Endodermal cell (in vitro differentiated cells): ENCODE data around the gene ZNF701. TPM values are rescaled to one million over a fixed set of nuclear protein-coding genes. Genes with fewer than 3 reads are reported as not detected.
A peak's percentile ranks its signal among the peaks of the same experiment; 100 is the strongest.

ENCODE experiments used
- DNase-seq: peaks from one replicate; pipeline ENCODE4 v3.0.0-alpha.2; 2017
- H3K27ac ChIP-seq: 2 replicates; pipeline ENCODE4 v1.5.1; 2013; ENCODE audit warnings: mild to moderate bottlenecking, low read depth, low read length, moderate library complexity
- H3K27me3 ChIP-seq: 2 replicates; pipeline ENCODE4 v1.6.1; 2013; ENCODE audit warnings: mild to moderate bottlenecking, low read length, moderate library complexity; ENCODE audit not compliant: insufficient read depth, control insufficient read depth, poor library complexity, severe bottlenecking
- H3K36me3 ChIP-seq: 2 replicates; pipeline ENCODE4 v1.7.0; 2013; ENCODE audit warnings: mild to moderate bottlenecking, low read length, moderate library complexity; ENCODE audit not compliant: control insufficient read depth, insufficient read depth
- H3K4me1 ChIP-seq: one replicate; pipeline ENCODE4 v1.7.0; 2013; ENCODE audit warnings: low read length; ENCODE audit not compliant: control insufficient read depth, insufficient read depth
- H3K4me3 ChIP-seq: 2 replicates; pipeline ENCODE4 v1.5.1; 2013; ENCODE audit warnings: mild to moderate bottlenecking, low read length, moderate library complexity
- H3K9ac ChIP-seq: 2 replicates; pipeline ENCODE4 v1.6.1; 2013; ENCODE audit warnings: mild to moderate bottlenecking, low read length, moderate library complexity; ENCODE audit not compliant: poor library complexity, severe bottlenecking; ENCODE audit errors: extremely low read depth
- H3K9me3 ChIP-seq: 2 replicates; pipeline ENCODE4 v1.6.1; 2013; ENCODE audit warnings: mild to moderate bottlenecking, low read length, moderate library complexity; ENCODE audit not compliant: control insufficient read depth
- H3K27ac Mint-ChIP-seq: 2 replicates; pipeline ENCODE4 v1.8.0; 2020; ENCODE audit warnings: mixed read lengths
- H3K27me3 Mint-ChIP-seq: 2 replicates; pipeline ENCODE4 v1.8.0; 2021; ENCODE audit warnings: mild to moderate bottlenecking, mixed read lengths; ENCODE audit not compliant: insufficient read depth
- H3K36me3 Mint-ChIP-seq: 2 replicates; pipeline ENCODE4 v1.8.0; 2020; ENCODE audit warnings: low read depth, mixed read lengths
- H3K4me1 Mint-ChIP-seq: 2 replicates; pipeline ENCODE4 v1.8.0; 2020; ENCODE audit warnings: mixed read lengths
- H3K4me3 Mint-ChIP-seq: 2 replicates; pipeline ENCODE4 v1.8.0; 2020; ENCODE audit warnings: mild to moderate bottlenecking, moderate library complexity, mixed read lengths
- H3K9me3 Mint-ChIP-seq: 2 replicates; pipeline ENCODE4 v1.8.0; 2020; ENCODE audit warnings: mild to moderate bottlenecking, mixed read lengths
- WGBS, 2 experiments: methylation state at CpG; one replicate each; pipeline versions ENCODE4 v1.1.5 to v1.1.7; 2013; ENCODE audit warnings: missing lambda C conversion rate in 2 of 2, mixed read lengths in 1 of 2; ENCODE audit not compliant: insufficient coverage in 1 of 2, insufficient read length in 1 of 2; 5-methylcytosine and 5-hydroxymethylcytosine counted together
- total RNA-seq, 2 donors: library from RNA; stranded (reverse); fragmentation: NEBNext Ultra II Directional in 1 of 2; extraction: Animal tissue kit (Norgen Biotek cat#: 25700) in 1 of 2; gene quantifications; 2 replicates in 1 of 2; 3 replicates in 1 of 2; pipeline ENCODE4 v1.2.1, GENCODE V29; 2021
- TF ChIP-seq, protein P1 (sequence below): fragments of 200-600 bp; sonication (generic); conservative IDR thresholded peaks from 2 replicates; pipeline ENCODE4 v1.5.0; 2021; ENCODE audit warnings: antibody characterized with exemption, mild to moderate bottlenecking

Gene ZNF701
- total RNA-seq, 2 donors from 2014 or later: 42.0 to 45.3 TPM

DNA sequence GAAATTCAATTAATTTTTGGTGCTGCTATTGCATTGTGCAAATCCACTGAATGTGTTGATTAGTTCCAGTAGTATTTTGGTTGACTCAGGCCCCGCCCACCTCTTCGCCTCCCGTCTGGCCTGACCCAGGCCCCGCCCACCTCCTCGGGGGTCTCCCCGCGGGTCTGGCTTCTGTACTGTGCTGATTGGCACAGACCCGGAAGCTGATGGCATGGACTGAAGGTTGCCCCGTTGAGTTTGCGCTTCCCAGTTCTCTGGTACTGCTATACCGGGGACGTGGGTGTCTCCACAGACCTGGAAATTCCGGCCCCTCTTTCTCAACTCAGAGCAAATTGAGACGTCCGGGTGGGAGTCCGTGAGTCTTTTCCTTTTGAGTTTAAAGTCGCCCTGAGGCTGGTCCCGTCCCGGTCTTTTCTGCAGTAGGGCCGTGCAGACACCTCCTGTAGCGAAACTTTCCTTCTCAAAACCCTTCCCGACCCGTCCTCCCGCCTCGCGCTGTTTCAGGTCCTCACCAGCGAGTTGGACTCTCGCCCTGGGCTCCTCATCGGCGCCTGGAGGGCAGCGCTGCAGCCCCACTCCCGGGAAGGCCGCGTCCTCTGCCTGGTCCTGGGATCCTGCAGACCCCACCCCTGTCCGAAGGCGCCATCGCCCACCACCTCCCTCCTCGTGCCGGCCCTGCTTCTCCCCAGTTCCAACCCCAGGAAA, 14.8 kb downstream of the ZNF701 start:
- peaks cover 12% of the 10 kb centered on the region for H3K9me3 Mint-ChIP-seq
- DNase-seq: no peak
- no peak overlapping the region for H3K4me3 ChIP-seq
- no peaks in the 10 kb centered on the region for H3K27me3 Mint-ChIP-seq
- no peak overlapping the region for H3K27ac Mint-ChIP-seq
- peaks cover 53% of the 10 kb centered on the region for H3K9me3 ChIP-seq
- TF ChIP-seq, protein P1, sequence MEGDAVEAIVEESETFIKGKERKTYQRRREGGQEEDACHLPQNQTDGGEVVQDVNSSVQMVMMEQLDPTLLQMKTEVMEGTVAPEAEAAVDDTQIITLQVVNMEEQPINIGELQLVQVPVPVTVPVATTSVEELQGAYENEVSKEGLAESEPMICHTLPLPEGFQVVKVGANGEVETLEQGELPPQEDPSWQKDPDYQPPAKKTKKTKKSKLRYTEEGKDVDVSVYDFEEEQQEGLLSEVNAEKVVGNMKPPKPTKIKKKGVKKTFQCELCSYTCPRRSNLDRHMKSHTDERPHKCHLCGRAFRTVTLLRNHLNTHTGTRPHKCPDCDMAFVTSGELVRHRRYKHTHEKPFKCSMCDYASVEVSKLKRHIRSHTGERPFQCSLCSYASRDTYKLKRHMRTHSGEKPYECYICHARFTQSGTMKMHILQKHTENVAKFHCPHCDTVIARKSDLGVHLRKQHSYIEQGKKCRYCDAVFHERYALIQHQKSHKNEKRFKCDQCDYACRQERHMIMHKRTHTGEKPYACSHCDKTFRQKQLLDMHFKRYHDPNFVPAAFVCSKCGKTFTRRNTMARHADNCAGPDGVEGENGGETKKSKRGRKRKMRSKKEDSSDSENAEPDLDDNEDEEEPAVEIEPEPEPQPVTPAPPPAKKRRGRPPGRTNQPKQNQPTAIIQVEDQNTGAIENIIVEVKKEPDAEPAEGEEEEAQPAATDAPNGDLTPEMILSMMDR: no peak
- no peaks in the 10 kb centered on the region for H3K4me1 Mint-ChIP-seq
- 94 to 95% methylated on average over 28 to 39 of the region's 39 CpGs for WGBS, 2 experiments
- no peak overlapping the region for H3K9ac ChIP-seq
- H3K27me3 ChIP-seq: no peaks in the 10 kb centered on the region
- H3K27ac ChIP-seq: no peak overlapping the region
- H3K36me3 Mint-ChIP-seq: peaks cover 82% of the 10 kb centered on the region
- peaks cover 64% of the 10 kb centered on the region for H3K36me3 ChIP-seq
- H3K4me1 ChIP-seq: no peaks in the 10 kb centered on the region
- no peak overlapping the region for H3K4me3 Mint-ChIP-seq

DNA sequence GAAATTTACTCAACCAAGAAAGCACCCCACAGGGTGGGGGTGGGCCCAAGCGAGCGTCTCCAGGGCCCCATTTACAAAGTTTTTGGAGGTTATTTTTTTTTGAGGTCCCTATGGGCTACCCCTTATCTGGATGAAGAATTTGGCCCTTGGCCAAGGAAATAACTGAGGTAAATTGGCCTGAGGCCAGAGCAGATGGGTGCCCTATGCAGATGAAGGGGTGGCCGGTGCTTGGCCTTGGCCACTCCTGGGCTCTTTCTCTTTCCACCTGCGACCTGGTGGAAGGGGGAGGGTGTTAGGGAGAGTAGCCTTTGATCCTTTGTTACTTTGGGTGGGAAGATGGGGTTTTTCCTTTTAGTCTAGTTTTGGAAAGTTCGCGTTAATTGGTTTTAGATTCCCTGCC, 15.5 kb downstream of the ZNF701 start:
- Histone ChIP-seq H3K4me1 (no peaks in the 10 kb centered on the region), H3K9ac (no peak overlapping the region), H3K9me3 (peaks cover 52% of the 10 kb centered on the region), H3K27ac (no peak overlapping the region), H3K36me3 (peaks cover 63% of the 10 kb centered on the region), H3K27me3 (no peaks in the 10 kb centered on the region), H3K4me3 (no peak overlapping the region)
- H3K9me3 Mint-ChIP-seq: peaks cover 12% of the 10 kb centered on the region
- DNase-seq: no peak
- H3K4me1 Mint-ChIP-seq: no peaks in the 10 kb centered on the region
- WGBS, 2 experiments: 86 to 96% methylated on average over 2 to 6 of the region's 6 CpGs
- peaks cover 84% of the 10 kb centered on the region for H3K36me3 Mint-ChIP-seq
- H3K4me3 Mint-ChIP-seq: no peak overlapping the region
- TF ChIP-seq, protein P1: no peak
- H3K27me3 Mint-ChIP-seq: no peaks in the 10 kb centered on the region
- no peak overlapping the region for H3K27ac Mint-ChIP-seq

DNA sequence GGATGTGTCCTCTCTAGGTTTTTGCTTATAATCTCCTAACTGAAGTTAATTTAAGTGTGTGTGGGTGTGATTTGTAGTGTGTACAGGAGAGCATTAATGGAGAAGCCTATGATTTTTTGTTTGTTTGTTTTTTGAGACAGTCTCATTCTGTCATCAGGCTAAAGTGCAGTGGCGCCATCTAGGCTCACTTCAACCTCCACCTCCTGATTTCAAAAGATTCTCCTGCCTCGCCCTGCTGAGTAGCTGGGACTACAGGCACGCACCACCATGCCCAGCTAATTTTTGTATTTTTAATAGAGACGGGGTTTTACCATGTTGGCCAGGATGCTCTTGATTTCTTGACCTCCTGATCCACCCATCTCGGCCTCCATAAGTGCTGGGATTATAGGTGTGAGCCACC, 20.6 kb downstream of the ZNF701 start:
- Histone ChIP-seq H3K4me3 (no peak overlapping the region), H3K4me1 (no peaks in the 10 kb centered on the region), H3K27me3 (no peaks in the 10 kb centered on the region), H3K27ac (no peak overlapping the region), H3K9ac (no peak overlapping the region), H3K9me3 (peaks cover 37% of the 10 kb centered on the region), H3K36me3 (peaks cover 49% of the 10 kb centered on the region)
- Mint-ChIP-seq H3K9me3 (no peaks in the 10 kb centered on the region), H3K27ac (peak overlapping the region; percentile 7), H3K36me3 (peaks cover 66% of the 10 kb centered on the region), H3K4me3 (no peak overlapping the region), H3K27me3 (no peaks in the 10 kb centered on the region), H3K4me1 (no peaks in the 10 kb centered on the region)
- WGBS, 2 experiments: 95 to 96% methylated on average over 4 to 5 of the region's 5 CpGs
- TF ChIP-seq, protein P1: peak; percentile 66
- peak; percentile 67 for DNase-seq
